ENCODE results near the gene VAMP3. TPM values are rescaled to one million over a fixed set of nuclear protein-coding genes. Genes with fewer than 3 reads are reported as not detected.

Gene VAMP3
- polyA plus RNA-seq, 1 donor, result 67.9 TPM

GRCh38 chr1:7813677-7814373 is 42.7 kb downstream of the VAMP3 start:
- no peak for DNase-seq (ENCODE audit: low read depth)

GRCh38 chr1:7821282-7821681 is 50.2 kb downstream of the VAMP3 start:
- no peak for DNase-seq (ENCODE audit: low read depth)

GRCh38 chr1:7824701-7825100 is 53.6 kb downstream of the VAMP3 start:
- no peak for DNase-seq (ENCODE audit: low read depth)

- no peak for DNase-seq (ENCODE audit: low read depth)
Observed at GRCh38 chr1:7826363-7826762, 55.3 kb downstream of the VAMP3 start.

GRCh38 chr1:7827126-7827955 is 56.2 kb downstream of the VAMP3 start:
- DNase-seq (ENCODE audit: low read depth), result no peak

Other genes starting within 250 kb of the VAMP3 start
- 4.3 TPM for gene PER3, start 13.0 kb downstream of the VAMP3 start, polyA plus RNA-seq (ENCODE audit: insufficient read length)
- not detected for gene UTS2, start 81.8 kb downstream of the VAMP3 start, polyA plus RNA-seq (ENCODE audit: insufficient read length)
- gene TNFRSF9, start 169.5 kb downstream of the VAMP3 start, polyA plus RNA-seq (ENCODE audit: insufficient read length), result 0.11 TPM
- gene PARK7, start 190.4 kb downstream of the VAMP3 start, polyA plus RNA-seq (ENCODE audit: insufficient read length), result 288 TPM

All from forelimb muscle (tissue), 1 donor.